Measurements from ENCODE around the gene IQCN. TPM values are rescaled to one million over a fixed set of nuclear protein-coding genes. Genes with fewer than 3 reads are reported as not detected.

The IQCN gene
- total and polyA plus RNA-seq, 10 of the 15 experiments (the other 5 are each of a cell fraction or from before 2014, with no cell fraction given) = 0.01 to 0.54 (median 0.23) TPM; not detected in 3

DNA sequence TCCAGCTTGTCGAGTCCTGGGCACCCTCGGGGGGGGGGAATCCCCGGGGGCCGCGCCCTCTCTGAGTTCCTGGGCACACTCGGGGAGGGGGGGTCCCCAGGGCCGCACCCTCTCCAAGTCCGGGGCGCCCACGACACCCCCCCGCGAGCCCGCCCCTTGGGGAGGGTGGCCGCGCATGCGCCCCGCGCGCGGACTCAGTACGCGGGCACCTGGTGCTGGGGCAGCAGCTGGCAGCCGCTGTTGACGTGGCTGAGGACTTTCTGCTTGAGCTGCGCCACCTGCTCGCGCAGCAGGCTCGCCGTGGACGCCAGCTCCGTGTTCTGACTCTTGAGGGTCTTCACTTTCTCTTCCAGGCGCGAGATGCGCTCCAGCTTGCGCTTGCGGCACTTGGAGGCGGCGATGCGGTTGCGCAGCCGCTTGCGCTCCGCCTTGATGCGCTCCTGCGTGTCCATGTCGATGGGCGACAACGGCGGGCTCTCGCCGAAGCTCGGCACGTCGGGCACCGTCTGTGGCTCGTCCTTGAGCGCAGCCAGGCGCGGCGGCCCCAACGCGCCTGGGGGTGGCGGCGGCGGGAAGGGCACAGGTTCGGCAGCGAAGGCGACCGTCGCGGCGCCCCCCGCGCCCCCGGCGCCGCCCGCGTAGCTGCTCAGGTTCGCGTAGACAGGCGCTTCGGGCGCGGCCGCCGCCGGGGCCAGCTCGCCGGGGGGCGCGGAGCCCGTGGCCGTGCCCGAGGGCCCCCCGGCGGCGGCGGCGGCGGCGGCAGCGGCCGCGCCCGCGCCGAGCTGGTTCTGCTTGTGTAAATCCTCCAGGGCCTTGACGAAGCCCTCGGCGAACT, 6.2 kb upstream of the IQCN start (continued):
- TF ChIP-seq, protein P1, sequence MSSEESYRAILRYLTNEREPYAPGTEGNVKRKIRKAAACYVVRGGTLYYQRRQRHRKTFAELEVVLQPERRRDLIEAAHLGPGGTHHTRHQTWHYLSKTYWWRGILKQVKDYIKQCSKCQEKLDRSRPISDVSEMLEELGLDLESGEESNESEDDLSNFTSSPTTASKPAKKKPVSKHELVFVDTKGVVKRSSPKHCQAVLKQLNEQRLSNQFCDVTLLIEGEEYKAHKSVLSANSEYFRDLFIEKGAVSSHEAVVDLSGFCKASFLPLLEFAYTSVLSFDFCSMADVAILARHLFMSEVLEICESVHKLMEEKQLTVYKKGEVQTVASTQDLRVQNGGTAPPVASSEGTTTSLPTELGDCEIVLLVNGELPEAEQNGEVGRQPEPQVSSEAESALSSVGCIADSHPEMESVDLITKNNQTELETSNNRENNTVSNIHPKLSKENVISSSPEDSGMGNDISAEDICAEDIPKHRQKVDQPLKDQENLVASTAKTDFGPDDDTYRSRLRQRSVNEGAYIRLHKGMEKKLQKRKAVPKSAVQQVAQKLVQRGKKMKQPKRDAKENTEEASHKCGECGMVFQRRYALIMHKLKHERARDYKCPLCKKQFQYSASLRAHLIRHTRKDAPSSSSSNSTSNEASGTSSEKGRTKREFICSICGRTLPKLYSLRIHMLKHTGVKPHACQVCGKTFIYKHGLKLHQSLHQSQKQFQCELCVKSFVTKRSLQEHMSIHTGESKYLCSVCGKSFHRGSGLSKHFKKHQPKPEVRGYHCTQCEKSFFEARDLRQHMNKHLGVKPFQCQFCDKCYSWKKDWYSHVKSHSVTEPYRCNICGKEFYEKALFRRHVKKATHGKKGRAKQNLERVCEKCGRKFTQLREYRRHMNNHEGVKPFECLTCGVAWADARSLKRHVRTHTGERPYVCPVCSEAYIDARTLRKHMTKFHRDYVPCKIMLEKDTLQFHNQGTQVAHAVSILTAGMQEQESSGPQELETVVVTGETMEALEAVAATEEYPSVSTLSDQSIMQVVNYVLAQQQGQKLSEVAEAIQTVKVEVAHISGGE (CRISPR knock-in tag; IDR thresholded peaks at IDR 0.05) = no peak
- TF ChIP-seq, protein P2, sequence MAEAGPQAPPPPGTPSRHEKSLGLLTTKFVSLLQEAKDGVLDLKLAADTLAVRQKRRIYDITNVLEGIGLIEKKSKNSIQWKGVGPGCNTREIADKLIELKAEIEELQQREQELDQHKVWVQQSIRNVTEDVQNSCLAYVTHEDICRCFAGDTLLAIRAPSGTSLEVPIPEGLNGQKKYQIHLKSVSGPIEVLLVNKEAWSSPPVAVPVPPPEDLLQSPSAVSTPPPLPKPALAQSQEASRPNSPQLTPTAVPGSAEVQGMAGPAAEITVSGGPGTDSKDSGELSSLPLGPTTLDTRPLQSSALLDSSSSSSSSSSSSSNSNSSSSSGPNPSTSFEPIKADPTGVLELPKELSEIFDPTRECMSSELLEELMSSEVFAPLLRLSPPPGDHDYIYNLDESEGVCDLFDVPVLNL (IDR thresholded peaks at IDR 0.05; ENCODE audit: low read depth, low read length) = no peak
- TF ChIP-seq WRNIP1 (IDR thresholded peaks at IDR 0.05; ENCODE audit: borderline replicate concordance, low read depth, low read length) (no peak), SREBF2 (IDR thresholded peaks at IDR 0.05; ENCODE audit: low read length) (no peak), CBFB (IDR thresholded peaks at IDR 0.05; ENCODE audit: low read depth) (no peak), ZNF24 (IDR thresholded peaks at IDR 0.05) (no peak), BACH1 (IDR thresholded peaks at IDR 0.05; ENCODE audit: borderline replicate concordance) (peak; percentile 64), RFX5 (IDR thresholded peaks at IDR 0.05; ENCODE audit: low read depth, low read length) (no peak), STAT1 (conservative IDR thresholded peaks at IDR 0.05) (no peak), ZSCAN29 (IDR thresholded peaks at IDR 0.05) (0 out of 2 replicates have a peak, but pooled peaks have one; percentile 73), NR2F1 (conservative IDR thresholded peaks at IDR 0.05) (0 out of 2 replicates have a peak, but pooled peaks have one; percentile 30), SRF (IDR thresholded peaks at IDR 0.05; ENCODE audit: low read depth in 2 of 2, low read length in 2 of 2) (no peak), ZNF207 (IDR thresholded peaks at IDR 0.05; ENCODE audit: borderline replicate concordance) (peak; percentile 89; the same call in 1 of the 2 replicates), SMAD1 (IDR thresholded peaks at IDR 0.05; ENCODE audit: low read depth, partially characterized antibody) (peak; percentile 62), EP300 (IDR thresholded peaks at IDR 0.05; ENCODE audit: borderline replicate concordance in 1 of 2, control insufficient read depth in 1 of 2, low read depth in 2 of 2, low read length in 2 of 2) (peak in 1 of 2 experiments; percentile 7; a peak in 1 of 4 replicates), RELA (IDR thresholded peaks at IDR 0.05; ENCODE audit: borderline replicate concordance, partially characterized antibody) (peak; percentile 53), GATAD2B (conservative IDR thresholded peaks at IDR 0.05; ENCODE audit: low read depth) (peak; percentile 86), POU2F2 (IDR thresholded peaks at IDR 0.05; ENCODE audit: borderline replicate concordance, low read depth, low read length) (peak; percentile 32; the same call in 1 of the 3 replicates), TARDBP (IDR thresholded peaks at IDR 0.05; ENCODE audit: borderline replicate concordance) (no peak), HDAC6 (IDR thresholded peaks at IDR 0.05; ENCODE audit: unreplicated experiment) (peak; percentile 27), HDAC2 (IDR thresholded peaks at IDR 0.05) (no peak), SUZ12 (IDR thresholded peaks at IDR 0.05; ENCODE audit: unreplicated experiment) (no peak), TCF12 (IDR thresholded peaks at IDR 0.05; ENCODE audit: low read depth, low read length) (peak; percentile 99), POLR2AphosphoS2 (IDR thresholded peaks at IDR 0.05; ENCODE audit: low read depth, low read length) (peak; percentile 68; the same call in 1 of the 2 replicates), CHD1 (IDR thresholded peaks at IDR 0.05; ENCODE audit: low read depth, low read length) (peak; percentile 76; the same call in 1 of the 2 replicates), SMAD5 (IDR thresholded peaks at IDR 0.05; ENCODE audit: low read depth) (0 out of 2 replicates have a peak, but pooled peaks have one; percentile 42), TBL1XR1 (IDR thresholded peaks at IDR 0.05; ENCODE audit: low read depth, low read length) (no peak), PML (IDR thresholded peaks at IDR 0.05; ENCODE audit: low read length) (no peak), DPF2 (IDR thresholded peaks at IDR 0.05) (peak; percentile 33), IRF4 (IDR thresholded peaks at IDR 0.05; ENCODE audit: low read depth, low read length) (no peak)
